NCI-H2107 (cell line): ENCODE results near the gene SLC22A4.

ENCODE experiments used
- DNase-seq: peaks from one replicate; lab custom pipeline; 2025; lab: John Stamatoyannopoulos, UW

Gene SLC22A4

DNA sequence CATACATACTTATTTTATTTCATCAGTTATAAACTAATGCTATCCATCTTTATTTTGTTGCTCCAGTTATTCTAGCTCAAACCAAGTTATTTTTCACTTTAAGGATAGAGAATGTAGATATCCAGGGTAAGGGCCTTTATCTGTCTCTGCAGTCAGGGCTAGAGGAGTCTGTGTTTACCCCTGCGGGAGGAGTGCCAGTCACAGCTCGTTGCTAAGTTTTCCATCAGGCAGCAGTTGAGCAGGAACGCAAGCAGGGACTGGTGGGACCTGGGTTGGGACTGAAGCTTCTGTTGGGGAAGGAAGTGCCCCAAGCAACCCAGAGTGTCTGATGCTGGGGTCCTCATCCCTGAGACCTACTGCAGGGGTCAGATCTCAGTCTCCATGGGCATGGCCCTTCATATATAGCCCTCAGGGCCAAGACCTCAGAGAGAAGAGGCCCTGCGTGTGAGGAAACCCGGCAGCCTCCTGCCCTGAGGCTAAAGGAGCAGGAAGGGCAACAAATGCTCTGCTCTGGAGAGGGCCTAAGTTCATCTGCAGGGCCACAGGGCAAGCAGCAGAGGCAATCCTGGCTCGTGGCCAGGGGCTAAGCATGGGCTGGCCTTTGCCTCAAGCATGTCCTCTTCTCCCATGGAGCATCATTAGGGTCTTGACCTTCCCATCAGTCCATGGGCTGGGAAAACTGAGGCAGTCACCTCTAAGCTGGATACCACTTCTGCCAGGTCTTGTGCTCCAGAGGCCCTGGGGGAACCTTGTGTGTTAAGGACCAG, 6.6 kb downstream of the SLC22A4 start:
- DNase-seq, result no peak

DNA sequence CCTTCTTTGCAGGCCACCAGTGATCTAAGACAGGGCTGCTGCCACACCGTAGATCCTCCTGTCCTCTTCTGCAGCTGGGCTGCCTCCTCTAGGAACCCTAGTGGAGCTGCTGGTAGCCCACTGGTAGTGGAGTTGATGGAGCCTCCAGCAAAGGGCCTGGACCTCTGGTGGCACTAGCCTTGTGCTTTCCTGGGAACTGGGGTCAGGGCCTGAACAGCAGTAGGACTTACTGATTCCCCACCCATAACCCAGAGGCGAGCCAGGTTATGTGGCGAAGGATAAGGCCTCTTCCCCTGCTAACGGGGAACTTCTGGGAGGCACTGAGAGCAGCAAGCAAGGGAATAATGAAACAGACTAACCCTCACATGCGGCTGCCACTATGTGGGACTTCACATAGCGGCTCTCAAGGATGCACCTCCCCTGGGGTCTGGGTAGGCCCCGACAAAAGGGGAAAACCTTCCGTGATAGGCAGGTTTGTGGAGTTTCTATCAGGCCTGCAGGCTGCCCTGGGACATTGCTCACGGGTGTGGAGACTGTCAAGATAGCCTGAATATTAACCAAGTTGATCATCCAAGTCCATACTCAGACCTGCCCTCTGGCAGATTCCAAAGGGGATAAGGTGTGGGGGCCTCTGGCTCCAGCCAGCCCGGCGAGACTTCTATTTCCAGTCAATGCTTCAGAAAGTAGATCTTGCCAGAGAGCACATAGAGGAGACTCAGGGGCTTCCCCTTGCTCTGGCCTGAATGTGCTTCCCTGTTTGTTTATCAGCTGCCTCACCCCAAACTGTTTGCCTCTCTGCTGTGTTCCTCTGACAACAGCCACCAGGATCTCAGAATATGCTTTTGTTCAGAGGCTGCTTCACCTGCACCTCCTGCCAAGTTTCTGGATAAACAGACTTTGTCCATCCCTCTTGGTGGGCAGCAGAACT, 7.4 kb downstream of the SLC22A4 start:
- DNase-seq, result no peak

DNA sequence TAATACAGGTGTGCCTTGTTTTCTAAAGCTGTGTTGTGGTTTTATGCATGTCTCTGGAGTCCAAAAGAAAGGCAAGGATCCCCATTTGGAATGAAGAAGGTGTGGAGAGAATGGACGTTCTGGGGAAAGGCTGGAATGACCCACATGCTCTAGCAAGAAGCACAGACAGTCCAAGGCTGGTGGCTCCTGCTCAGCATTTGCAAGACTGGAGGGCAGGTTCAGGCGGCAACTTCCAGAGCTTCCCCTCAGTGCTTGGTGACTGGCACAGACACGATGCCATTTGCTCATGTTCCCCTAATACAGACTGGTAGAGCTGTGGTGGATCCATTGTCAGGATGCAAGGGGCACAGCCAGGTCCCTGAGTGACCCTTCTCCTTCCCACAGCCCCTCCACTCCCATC, 8.2 kb downstream of the SLC22A4 start:
- no peak for DNase-seq

DNA sequence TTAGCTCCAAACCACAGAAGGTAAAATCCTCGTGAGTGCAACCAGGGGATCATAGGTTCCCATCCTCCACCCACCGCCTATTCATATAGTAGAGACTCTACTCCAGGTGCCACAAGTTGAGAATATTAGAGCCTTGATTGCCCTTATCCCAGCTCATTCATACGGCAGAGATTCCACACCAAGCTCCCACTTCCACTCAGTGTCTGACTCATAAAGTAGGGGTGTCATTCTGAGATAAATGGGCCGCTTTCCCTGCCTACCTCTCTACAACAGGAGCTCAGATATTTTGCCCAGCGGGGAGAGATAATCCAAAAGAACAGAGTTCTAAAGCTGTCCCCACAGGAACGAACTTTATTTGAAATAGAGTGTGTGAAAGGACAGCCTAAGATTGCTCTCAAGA, 9.4 kb downstream of the SLC22A4 start:
- DNase-seq, result no peak

DNA sequence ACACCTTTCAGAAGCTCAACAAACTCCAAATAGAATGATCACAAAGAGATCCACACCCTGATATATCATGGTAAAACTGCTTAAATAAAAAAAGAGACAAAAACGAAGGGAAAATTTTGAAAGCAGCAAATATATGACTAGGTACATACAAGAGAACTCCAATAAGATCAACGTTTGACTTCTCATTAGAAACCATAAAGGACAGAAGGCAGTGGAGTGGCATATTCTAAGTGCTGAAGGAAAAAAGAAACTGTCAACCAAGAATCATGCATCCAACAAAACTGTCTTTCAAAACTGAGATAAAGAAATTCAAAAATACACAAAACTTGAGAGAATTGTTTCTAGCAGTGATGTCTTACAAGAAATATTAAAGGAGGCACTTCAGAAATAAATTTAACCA, 11.2 kb downstream of the SLC22A4 start:
- DNase-seq, result no peak

DNA sequence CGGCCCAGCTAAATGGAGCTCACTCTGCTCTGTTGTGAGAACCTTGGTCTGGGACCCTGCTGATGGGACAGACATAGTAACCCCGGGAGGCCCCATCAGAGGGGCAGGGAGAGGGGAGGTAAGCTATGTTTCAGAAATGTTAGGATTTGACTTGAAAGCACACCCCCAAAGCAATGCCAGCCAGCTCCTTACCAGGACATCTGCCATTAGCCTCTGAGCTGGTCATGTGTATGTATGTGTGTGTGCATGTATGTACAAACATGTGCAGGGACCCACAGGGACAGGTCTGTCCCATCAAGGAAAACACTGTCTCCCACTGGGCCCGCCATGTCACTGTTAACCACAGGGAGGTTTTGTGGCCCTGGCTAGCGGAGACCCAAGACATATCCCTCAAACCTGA, 14.5 kb downstream of the SLC22A4 start:
- no peak for DNase-seq

DNA sequence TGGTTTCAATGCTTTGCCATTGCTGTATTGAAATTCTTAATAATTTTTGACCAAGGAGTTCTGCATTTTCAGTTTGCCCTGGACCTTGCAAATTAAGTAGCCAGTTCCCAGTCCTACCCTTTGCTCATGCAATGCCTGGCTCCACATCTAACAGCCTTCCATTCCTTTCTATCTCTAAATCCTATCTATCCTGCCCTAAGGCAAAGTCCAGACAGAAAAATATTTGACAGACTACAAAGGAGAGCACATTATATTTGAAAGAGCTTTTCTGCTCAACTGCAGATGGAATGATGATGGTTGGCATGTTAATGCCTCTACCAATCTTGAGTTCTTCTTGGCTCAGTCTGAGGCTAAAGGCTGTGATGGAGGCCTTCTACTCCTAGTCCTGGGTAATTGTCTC, 15.5 kb downstream of the SLC22A4 start:
- no peak for DNase-seq

DNA sequence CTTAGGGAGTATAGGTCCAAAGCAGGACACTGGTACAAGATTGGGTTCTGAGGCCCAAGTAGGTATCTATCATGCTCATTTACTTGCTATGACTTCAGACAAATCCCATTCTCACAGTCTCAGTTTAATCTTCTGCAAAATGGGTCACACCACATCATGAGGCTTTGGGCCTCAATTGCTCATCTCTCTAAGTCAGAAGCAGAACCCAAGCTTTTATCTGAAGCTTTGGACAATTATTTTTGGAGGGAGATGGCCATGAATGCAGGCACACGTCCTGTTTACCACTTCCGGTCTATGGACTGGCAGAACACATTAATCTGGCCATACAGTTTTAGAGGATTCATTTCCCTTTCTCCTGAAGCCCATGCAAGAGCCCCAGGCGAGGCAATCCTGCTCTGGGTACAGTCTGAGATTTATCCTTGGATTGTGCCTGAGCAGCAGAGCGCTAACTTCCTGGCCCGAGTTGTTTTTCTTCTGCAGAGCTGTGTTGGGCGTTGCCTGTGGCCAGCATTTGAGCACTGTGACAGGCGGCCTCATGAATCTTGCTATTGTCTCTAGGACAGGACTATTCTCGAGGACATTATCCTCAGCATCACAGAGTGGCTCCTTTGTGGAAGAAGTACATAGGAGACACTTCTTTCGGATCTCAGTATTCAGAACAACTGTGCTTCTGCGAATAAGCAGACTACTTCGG, 16.1 kb downstream of the SLC22A4 start:
- DNase-seq, result no peak

DNA sequence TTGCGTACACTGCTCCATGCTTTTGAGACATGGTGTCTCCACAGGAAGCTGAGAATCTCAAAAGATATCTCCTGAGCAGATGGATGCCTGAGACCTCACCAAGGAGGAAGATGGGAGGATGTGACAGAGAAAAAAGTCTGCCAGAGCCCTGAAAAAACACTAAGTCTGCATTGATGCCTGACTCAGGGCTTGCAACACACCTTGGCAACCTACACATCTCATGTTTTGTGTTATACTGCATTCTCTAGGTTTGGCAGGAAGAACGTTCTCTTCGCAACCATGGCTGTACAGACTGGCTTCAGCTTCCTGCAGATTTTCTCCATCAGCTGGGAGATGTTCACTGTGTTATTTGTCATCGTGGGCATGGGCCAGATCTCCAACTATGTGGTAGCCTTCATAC, 19.2 kb downstream of the SLC22A4 start:
- no peak for DNase-seq

DNA sequence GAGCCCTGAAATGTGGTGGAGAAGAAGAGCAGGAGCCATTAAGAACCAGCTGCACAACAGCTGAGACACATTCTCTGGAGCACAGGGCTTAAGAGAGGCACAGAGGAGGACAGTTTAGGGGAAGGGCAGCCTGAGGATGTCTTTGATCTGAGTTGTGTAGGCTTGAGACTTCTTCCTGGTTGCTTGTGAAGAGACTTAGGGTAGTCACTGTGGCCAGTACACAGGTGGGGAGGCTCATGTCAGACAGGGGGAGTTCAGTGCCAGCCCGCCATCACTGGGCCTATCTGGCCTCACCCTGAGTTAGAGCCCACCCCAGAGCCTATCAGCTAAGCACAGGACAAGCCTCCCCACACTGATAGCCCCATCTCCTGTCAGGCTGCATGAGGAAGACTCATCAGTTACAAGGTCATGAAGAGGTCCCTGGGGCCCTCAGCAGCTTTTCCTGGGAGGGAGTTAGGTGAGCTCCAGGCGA, 19.8 kb downstream of the SLC22A4 start:
- no peak for DNase-seq

DNA sequence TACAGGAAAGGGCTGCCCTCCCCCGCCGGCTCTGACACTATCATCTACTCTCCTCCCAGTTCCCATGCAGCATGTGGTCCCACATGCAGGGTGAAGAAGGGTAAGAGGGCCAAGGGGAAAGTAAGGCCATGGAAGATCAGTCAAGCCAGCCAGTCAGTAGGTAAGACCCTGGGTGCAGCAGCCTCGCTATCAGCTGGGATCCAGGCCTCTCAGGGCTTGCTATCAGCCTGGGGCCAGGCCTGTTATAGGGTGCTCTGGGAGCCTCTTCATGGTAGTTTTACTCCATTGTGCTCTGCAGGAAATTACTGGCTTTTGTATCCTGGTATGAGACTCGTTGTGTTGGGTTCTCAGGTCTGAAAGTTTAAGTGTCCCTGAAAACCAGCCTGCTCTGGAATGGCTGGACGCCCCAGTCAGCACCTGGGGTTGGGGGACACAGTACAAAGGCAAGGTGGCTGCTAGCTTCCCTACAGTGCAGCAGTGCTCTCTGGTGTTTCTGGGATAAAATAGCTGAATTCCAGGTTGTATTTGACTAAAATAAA, 21.4 kb downstream of the SLC22A4 start:
- DNase-seq, result no peak

DNA sequence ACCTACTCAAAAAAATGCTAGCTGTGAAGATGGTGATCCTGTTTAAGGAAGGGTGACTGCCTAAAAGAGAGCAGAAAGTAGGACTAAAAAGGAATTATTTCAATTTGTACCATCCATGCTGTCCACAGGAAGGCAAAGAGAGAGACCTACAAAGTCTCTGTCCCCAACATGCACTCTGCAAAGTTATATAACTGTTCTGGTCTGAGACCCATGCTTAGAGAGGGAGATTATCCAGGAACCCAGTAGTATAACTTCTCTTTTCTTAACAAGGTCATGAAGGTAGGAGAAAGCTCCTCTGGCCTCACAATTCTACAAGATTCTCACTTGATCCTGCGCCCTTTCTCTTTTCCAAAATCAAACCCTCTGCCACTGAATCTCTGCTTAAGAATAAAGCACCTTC, 25.8 kb downstream of the SLC22A4 start:
- DNase-seq, result no peak

DNA sequence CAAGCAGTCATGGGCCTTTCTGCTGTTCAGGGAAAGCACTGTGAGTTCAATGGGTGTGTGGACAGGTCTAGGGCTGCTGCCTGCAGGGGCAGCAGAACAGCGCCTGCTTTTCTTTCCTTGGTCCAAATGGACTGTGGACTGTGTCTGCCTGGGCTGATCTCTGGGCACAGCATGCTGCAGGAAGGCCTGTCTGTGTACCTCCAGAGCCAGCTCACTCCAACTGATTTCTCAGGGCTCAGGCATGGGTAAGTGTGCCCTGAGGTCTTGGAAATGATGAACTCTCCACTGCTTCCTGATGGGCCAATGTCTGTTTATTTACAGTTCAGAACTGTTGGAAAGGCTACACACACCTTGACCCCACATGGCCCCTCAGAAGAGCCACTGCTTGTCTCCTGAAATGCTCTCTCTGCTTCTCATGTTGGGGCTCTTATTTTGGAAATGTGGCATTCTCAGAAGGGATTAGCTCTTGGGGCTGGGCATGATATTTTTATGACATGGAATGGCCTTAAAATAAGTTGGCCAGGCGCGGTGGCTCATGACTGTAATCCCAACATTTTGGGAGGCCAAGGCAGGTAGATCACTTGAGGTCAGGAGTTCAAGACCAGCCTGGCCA, 27.0 kb downstream of the SLC22A4 start:
- no peak for DNase-seq

DNA sequence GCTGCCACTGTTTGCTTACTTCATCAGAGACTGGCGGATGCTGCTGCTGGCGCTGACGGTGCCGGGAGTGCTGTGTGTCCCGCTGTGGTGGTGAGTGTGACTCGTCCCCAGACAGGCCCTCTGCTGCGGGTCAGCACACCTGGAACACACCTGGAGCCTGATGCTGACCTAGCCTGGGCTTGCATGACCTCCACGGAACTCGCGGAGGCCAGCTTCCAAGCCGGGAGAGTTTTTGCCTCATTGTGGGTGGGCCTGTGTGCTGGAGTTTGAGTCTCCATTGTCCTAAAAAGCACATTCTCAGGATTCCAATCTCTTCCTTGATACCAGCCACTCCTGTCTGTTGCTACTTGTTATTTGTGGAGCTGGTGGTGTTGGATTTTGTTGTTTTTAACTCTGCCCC, 28.1 kb downstream of the SLC22A4 start:
- no peak for DNase-seq

DNA sequence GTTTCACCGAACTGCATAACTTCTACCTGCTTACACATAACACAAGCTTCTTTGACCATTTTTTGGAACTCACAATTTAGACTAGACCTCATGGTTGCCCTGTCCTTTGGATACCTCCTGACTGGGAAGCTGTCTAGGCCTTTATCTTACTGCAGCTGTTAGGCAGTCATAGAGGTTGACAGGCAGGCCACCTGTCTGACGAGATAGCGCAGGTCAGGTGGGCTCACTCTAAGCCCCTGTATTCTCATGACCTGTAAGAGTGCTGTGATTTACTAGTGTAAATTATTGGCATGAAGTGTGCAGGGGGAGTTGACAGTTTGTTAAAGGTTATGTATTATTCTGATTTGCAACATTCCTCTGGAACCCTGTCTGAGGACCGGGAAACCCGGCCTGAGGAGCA, 29.0 kb downstream of the SLC22A4 start:
- no peak for DNase-seq

DNA sequence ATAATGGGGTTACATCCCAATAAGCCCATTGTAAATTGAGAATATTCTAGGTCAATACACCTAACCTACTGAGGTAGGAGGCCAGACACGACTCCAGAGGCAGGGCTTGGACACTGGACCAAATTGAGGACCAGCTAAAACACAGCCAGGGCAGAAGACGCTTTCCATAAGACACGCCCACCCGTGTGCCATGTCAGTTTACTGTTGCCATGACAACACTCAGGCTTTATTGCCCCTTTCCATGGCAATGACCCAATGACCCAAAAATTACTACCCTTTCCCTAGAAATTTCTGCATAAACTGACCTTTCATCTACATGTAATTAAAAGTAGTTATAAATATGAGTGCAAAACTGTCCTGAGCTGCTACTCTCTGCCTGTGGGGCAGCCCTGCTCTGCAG, 31.5 kb downstream of the SLC22A4 start:
- DNase-seq, result no peak

DNA sequence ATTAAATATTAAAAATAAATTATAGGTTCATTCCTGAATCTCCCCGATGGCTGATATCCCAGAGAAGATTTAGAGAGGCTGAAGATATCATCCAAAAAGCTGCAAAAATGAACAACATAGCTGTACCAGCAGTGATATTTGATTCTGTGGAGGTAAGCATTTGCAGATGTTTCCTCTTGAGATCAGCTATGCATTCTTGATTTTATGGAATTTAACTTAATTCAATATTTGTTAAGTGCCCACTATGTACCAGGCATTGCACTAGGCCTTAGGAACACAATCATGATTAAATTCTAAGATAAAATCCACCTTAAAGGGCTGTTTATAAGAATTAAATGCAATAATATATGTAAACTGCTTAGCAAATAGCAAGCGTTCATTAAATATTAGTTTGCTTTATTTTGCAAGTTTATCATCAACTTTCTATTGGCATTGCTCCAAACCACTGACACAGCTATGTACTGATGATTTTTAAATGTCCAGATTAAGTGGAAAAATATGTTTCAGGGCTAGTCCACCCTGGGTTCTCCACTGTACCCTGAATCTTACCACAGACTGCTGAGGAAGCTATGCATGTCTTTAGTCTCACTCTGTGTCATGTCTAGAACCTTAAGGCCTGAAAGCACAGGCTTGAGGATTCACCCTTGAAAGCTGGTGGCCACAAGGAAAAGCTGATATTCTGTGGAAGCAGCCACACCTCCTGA, 33.2 kb downstream of the SLC22A4 start:
- no peak for DNase-seq

DNA sequence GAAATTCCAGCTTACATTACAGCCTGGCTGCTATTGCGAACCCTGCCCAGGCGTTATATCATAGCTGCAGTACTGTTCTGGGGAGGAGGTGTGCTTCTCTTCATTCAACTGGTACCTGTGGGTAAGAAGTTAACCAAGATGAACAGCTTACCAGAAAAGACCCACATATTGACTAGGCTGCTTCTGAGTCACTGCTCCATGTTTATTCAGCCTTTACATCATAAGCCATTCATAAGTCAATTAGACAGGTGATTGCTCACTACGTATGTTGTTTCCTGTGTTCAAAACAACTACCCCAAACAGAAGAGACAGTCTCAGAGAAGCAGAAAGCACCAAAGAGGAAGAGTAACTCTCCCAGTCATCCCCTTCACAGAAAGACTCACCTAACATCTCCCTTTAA, 40.6 kb downstream of the SLC22A4 start:
- no peak for DNase-seq

DNA sequence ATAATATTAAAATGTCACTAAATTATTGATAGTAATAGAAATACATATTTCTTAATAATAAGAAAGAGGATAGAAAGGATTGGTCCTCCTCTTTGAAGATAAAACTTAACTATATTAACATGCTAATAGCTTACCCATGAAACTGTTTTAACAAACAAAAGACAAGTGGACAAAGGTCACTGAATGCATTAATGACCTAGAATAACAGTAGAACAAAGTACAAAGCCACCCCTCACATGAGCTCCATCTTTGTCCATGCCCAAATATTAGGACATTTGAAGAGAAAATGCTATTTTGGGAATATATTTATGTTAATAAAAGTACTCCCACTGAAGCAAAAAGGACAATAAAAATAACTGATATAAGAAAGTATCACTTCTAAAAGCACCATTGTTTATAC, 41.2 kb downstream of the SLC22A4 start:
- no peak for DNase-seq

DNA sequence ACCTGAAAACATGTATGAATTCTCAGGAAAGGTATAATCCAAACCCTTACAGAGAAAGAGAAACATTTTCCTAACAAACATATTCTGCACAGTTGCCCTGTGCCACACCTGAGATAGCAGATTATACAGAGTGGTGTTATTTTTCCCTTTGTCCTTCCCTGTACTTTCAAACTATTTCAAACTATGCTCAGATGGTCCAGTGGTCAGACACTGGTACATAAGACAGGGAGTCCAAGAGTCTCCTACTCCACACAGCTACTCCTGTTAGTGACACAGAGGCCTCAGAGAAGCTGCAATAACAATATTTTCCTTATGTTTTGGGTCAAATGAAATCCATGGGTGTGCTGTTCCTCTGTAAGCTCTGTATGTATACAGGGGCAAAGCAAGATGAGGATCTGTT, 45.3 kb downstream of the SLC22A4 start:
- no peak for DNase-seq
